ENCODE measurements around the gene CIC. TPM values are rescaled to one million over a fixed set of nuclear protein-coding genes. Genes with fewer than 3 reads are reported as not detected.
"Not testable (repeated sequence)": the region's sequence is repeated elsewhere in the genome, so short reads cannot be mapped to it uniquely, and the experiment has no call there.

CIC gene
- total and polyA plus RNA-seq, 9 donors = 13.6 to 52.7 (median 41.9) TPM

GRCh38 chr19:42333018-42333417, 64.0 kb downstream of the CIC start:
- DNase-seq = no peak
- Histone ChIP-seq H3K36me3 (ENCODE audit: control insufficient read depth, insufficient read depth, low read length) (peaks cover 32% of the 10 kb centered on the region), H3K4me1 (ENCODE audit: control insufficient read depth, insufficient read depth, low read length) (peaks cover 5% of the 10 kb centered on the region), H3K4me3 (ENCODE audit: low read length) (no peak overlapping the region), H3K27ac (ENCODE audit: low read length) (no peak overlapping the region), H3K9me3 (replicated peaks; ENCODE audit: control insufficient read depth, low read depth, low read length) (no peaks in the 10 kb centered on the region), H3K27me3 (ENCODE audit: control insufficient read depth, insufficient read depth, low read length) (no peaks in the 10 kb centered on the region)
- WGBS (ENCODE audit: insufficient coverage) = 87% methylated on average over 2 of the region's 3 CpGs

- Histone ChIP-seq H3K27me3 (ENCODE audit: control insufficient read depth, insufficient read depth, low read length) (no peaks in the 10 kb centered on the region), H3K36me3 (ENCODE audit: control insufficient read depth, insufficient read depth, low read length) (peaks cover 36% of the 10 kb centered on the region), H3K4me1 (ENCODE audit: control insufficient read depth, insufficient read depth, low read length) (peaks cover 5% of the 10 kb centered on the region), H3K4me3 (ENCODE audit: low read length) (no peak overlapping the region), H3K27ac (ENCODE audit: low read length) (no peak overlapping the region), H3K9me3 (replicated peaks; ENCODE audit: control insufficient read depth, low read depth, low read length) (no peaks in the 10 kb centered on the region)
- no peak for DNase-seq
- 86% methylated on average over 21 of the region's 21 CpGs for WGBS (ENCODE audit: insufficient coverage)
Measured at GRCh38 chr19:42333975-42334696, 65.1 kb downstream of the CIC start.

- Histone ChIP-seq H3K4me1 (ENCODE audit: control insufficient read depth, insufficient read depth, low read length) (peaks cover 5% of the 10 kb centered on the region), H3K36me3 (ENCODE audit: control insufficient read depth, insufficient read depth, low read length) (peaks cover 36% of the 10 kb centered on the region), H3K27me3 (ENCODE audit: control insufficient read depth, insufficient read depth, low read length) (no peaks in the 10 kb centered on the region), H3K9me3 (replicated peaks; ENCODE audit: control insufficient read depth, low read depth, low read length) (no peaks in the 10 kb centered on the region), H3K4me3 (ENCODE audit: low read length) (no peak overlapping the region), H3K27ac (ENCODE audit: low read length) (no peak overlapping the region)
- 85% methylated on average over 13 of the region's 13 CpGs for WGBS (ENCODE audit: insufficient coverage)
- no peak for DNase-seq
Measured at GRCh38 chr19:42334697-42335373, 65.8 kb downstream of the CIC start.

GRCh38 chr19:42335374-42335936, 66.4 kb downstream of the CIC start:
- peaks cover 36% of the 10 kb centered on the region for H3K36me3 ChIP-seq (ENCODE audit: control insufficient read depth, insufficient read depth, low read length)
- no peaks in the 10 kb centered on the region for H3K27me3 ChIP-seq (ENCODE audit: control insufficient read depth, insufficient read depth, low read length)
- H3K27ac ChIP-seq (ENCODE audit: low read length) = no peak overlapping the region
- no peak overlapping the region for H3K4me3 ChIP-seq (ENCODE audit: low read length)
- WGBS (ENCODE audit: insufficient coverage) = 82% methylated on average over 5 of the region's 7 CpGs
- no peak for DNase-seq
- peaks cover 2% of the 10 kb centered on the region for H3K4me1 ChIP-seq (ENCODE audit: control insufficient read depth, insufficient read depth, low read length)
- no peaks in the 10 kb centered on the region for H3K9me3 ChIP-seq (replicated peaks; ENCODE audit: control insufficient read depth, low read depth, low read length)

GRCh38 chr19:42335971-42336370, 66.9 kb downstream of the CIC start:
- no peak overlapping the region for H3K4me3 ChIP-seq (ENCODE audit: low read length)
- H3K4me1 ChIP-seq (ENCODE audit: control insufficient read depth, insufficient read depth, low read length) = peaks cover 2% of the 10 kb centered on the region
- no peak for DNase-seq
- H3K27me3 ChIP-seq (ENCODE audit: control insufficient read depth, insufficient read depth, low read length) = no peaks in the 10 kb centered on the region
- WGBS (ENCODE audit: insufficient coverage) = 89% methylated on average over 18 of the region's 19 CpGs
- no peak overlapping the region for H3K27ac ChIP-seq (ENCODE audit: low read length)
- peaks cover 36% of the 10 kb centered on the region for H3K36me3 ChIP-seq (ENCODE audit: control insufficient read depth, insufficient read depth, low read length)
- no peaks in the 10 kb centered on the region for H3K9me3 ChIP-seq (replicated peaks; ENCODE audit: control insufficient read depth, low read depth, low read length)

GRCh38 chr19:42339126-42339860, 70.2 kb downstream of the CIC start:
- not testable (repeated sequence) for DNase-seq; H3K4me3 ChIP-seq (ENCODE audit: low read length); H3K27me3 ChIP-seq (ENCODE audit: control insufficient read depth, insufficient read depth, low read length); H3K4me1 ChIP-seq (ENCODE audit: control insufficient read depth, insufficient read depth, low read length); H3K27ac ChIP-seq (ENCODE audit: low read length); H3K9me3 ChIP-seq (replicated peaks; ENCODE audit: control insufficient read depth, low read depth, low read length)
- WGBS (ENCODE audit: insufficient coverage) = 75% methylated on average over 3 of the region's 7 CpGs
- peaks cover 56% of the 10 kb centered on the region for H3K36me3 ChIP-seq (ENCODE audit: control insufficient read depth, insufficient read depth, low read length)

- H3K27me3 ChIP-seq (ENCODE audit: control insufficient read depth, insufficient read depth, low read length); H3K27ac ChIP-seq (ENCODE audit: low read length); H3K4me1 ChIP-seq (ENCODE audit: control insufficient read depth, insufficient read depth, low read length); DNase-seq; H3K9me3 ChIP-seq (replicated peaks; ENCODE audit: control insufficient read depth, low read depth, low read length); H3K4me3 ChIP-seq (ENCODE audit: low read length): not testable (repeated sequence)
- H3K36me3 ChIP-seq (ENCODE audit: control insufficient read depth, insufficient read depth, low read length) = peaks cover 56% of the 10 kb centered on the region
- no CpG with 5 or more reads among the region's 4 CpGs for WGBS (ENCODE audit: insufficient coverage)
Measured at GRCh38 chr19:42339922-42340321, 70.9 kb downstream of the CIC start.

GRCh38 chr19:42343344-42344110, 74.5 kb downstream of the CIC start:
- Histone ChIP-seq H3K36me3 (ENCODE audit: control insufficient read depth, insufficient read depth, low read length) (peaks cover 40% of the 10 kb centered on the region), H3K27ac (ENCODE audit: low read length) (no peak overlapping the region), H3K4me3 (ENCODE audit: low read length) (no peak overlapping the region), H3K4me1 (ENCODE audit: control insufficient read depth, insufficient read depth, low read length) (no peaks in the 10 kb centered on the region), H3K27me3 (ENCODE audit: control insufficient read depth, insufficient read depth, low read length) (no peaks in the 10 kb centered on the region), H3K9me3 (replicated peaks; ENCODE audit: control insufficient read depth, low read depth, low read length) (no peaks in the 10 kb centered on the region)
- WGBS (ENCODE audit: insufficient coverage) = 77% methylated on average over 17 of the region's 17 CpGs
- DNase-seq = no peak

GRCh38 chr19:42344336-42344893, 75.4 kb downstream of the CIC start:
- Histone ChIP-seq H3K4me1 (ENCODE audit: control insufficient read depth, insufficient read depth, low read length) (no peaks in the 10 kb centered on the region), H3K36me3 (ENCODE audit: control insufficient read depth, insufficient read depth, low read length) (peaks cover 47% of the 10 kb centered on the region), H3K4me3 (ENCODE audit: low read length) (no peak overlapping the region), H3K9me3 (replicated peaks; ENCODE audit: control insufficient read depth, low read depth, low read length) (no peaks in the 10 kb centered on the region), H3K27ac (ENCODE audit: low read length) (no peak overlapping the region), H3K27me3 (ENCODE audit: control insufficient read depth, insufficient read depth, low read length) (no peaks in the 10 kb centered on the region)
- 85% methylated on average over 9 of the region's 18 CpGs for WGBS (ENCODE audit: insufficient coverage)
- no peak for DNase-seq
